NCI-H146 treated with DMSO at 0.1 percent for 48 hours (cell line): ENCODE results near the gene ZFHX3.

Source experiments
- DNase-seq: peaks from one replicate; lab custom pipeline; 2025; ENCODE audit not compliant: unreplicated experiment; lab: John Stamatoyannopoulos, UW

Gene ZFHX3

GRCh38 chr16:73040735-73041402, 7.1 kb downstream of the ZFHX3 start:
- DNase-seq, result no peak

- DNase-seq, result no peak
These were observed 7.8 kb downstream of the ZFHX3 start for GRCh38 chr16:73040136-73040535.

GRCh38 chr16:73037845-73038570, 9.9 kb downstream of the ZFHX3 start:
- DNase-seq, result no peak

- no peak for DNase-seq
These were observed 10.6 kb downstream of the ZFHX3 start for GRCh38 chr16:73037331-73037745.

- no peak for DNase-seq
These were observed 11.7 kb downstream of the ZFHX3 start for GRCh38 chr16:73036074-73036826.

- DNase-seq, result no peak
These were observed 13.6 kb downstream of the ZFHX3 start for GRCh38 chr16:73034374-73034773.

- no peak for DNase-seq
These were observed 14.5 kb downstream of the ZFHX3 start for GRCh38 chr16:73033271-73033998.

- no peak for DNase-seq
These were observed 15.2 kb downstream of the ZFHX3 start for GRCh38 chr16:73032541-73033270.

- no peak for DNase-seq
These were observed 15.9 kb downstream of the ZFHX3 start for GRCh38 chr16:73031984-73032383.

- no peak for DNase-seq
These were observed 16.6 kb downstream of the ZFHX3 start for GRCh38 chr16:73031155-73031866.

GRCh38 chr16:73028721-73029361, 19.1 kb downstream of the ZFHX3 start:
- DNase-seq, result no peak

GRCh38 chr16:73028263-73028662, 19.7 kb downstream of the ZFHX3 start:
- no peak for DNase-seq

- no peak for DNase-seq
These were observed 20.2 kb downstream of the ZFHX3 start for GRCh38 chr16:73027685-73028111.

- DNase-seq, result no peak
These were observed 20.9 kb downstream of the ZFHX3 start for GRCh38 chr16:73026754-73027684.

- no peak for DNase-seq
These were observed 22.1 kb downstream of the ZFHX3 start for GRCh38 chr16:73025856-73026210.

GRCh38 chr16:73025151-73025855, 22.6 kb downstream of the ZFHX3 start:
- no peak for DNase-seq

- no peak for DNase-seq
These were observed 23.3 kb downstream of the ZFHX3 start for GRCh38 chr16:73024571-73025105.
